ENCODE measurements around the gene ANO9.

- TF ChIP-seq CTCF (IDR thresholded peaks at IDR 0.05 in 8 of 11, conservative IDR thresholded peaks at IDR 0.05 in 3 of 11) (no peak), POLR2A (IDR thresholded peaks at IDR 0.05) (no peak), POLR2AphosphoS5 (IDR thresholded peaks at IDR 0.05) (no peak)
These were observed 27.4 kb downstream of the ANO9 start for GRCh38 chr11:414318-414857.

Data from spleen (tissue), 7 donors.